ENCODE results near the gene KIF18A. TPM values are rescaled to one million over a fixed set of nuclear protein-coding genes. Genes with fewer than 3 reads are reported as not detected.

The KIF18A gene
- total RNA-seq, 1 experiment from 2014 or later = 117 TPM

DNA sequence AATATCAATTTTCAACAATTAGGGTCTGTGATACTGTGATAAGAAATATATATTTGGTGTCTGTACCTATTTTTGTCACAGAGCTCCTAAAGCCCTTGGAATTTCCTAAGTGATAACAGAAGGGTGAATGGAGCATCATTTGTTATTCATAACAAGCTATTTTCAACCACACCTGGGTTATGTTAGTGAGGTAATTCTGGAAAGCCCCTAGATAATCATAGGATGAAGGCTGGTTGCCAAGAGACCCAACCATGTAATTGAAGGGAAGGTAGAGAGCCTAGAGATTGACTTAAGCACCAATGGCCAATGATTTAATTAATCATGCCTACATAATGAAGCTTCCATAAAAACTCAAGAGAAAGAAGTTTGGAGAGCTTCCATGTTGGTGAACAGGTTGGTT is 109.4 kb downstream of the KIF18A start:
- Histone ChIP-seq H3K27me3 (replicated peaks; ENCODE audit: insufficient read depth, low read depth, low read length, poor library complexity) (no peaks in the 10 kb centered on the region), H3K36me3 (ENCODE audit: insufficient read depth, low read length, poor library complexity, severe bottlenecking) (no peaks in the 10 kb centered on the region), H3K9me3 (ENCODE audit: low read depth, low read length, poor library complexity, severe bottlenecking) (peaks cover 26% of the 10 kb centered on the region), H3K4me1 (ENCODE audit: insufficient read depth, low read length, poor library complexity, severe bottlenecking) (no peaks in the 10 kb centered on the region), H3K4me3 (ENCODE audit: low read depth, low read length, poor library complexity, severe bottlenecking) (no peak overlapping the region), H3K27ac (ENCODE audit: low read depth, low read length, poor library complexity, severe bottlenecking) (no peak overlapping the region)
- ChIA-PET CTCF (interaction anchor here (0.6 kb wide), 1 partner anchor 1361 kb away, joined by 3 read pairs; no protein-coding TSS in a partner anchor), POLR2A (ENCODE audit: low non-redundant PET) (no interaction called here)
- DNase-seq (ENCODE audit: low spot score) = no peak
- intact Hi-C loops (cut with micrococcal nuclease; ENCODE audit: unreplicated experiment) = no loop called here
- no peak for TF ChIP-seq EZH2 (IDR thresholded peaks at IDR 0.05; ENCODE audit: borderline replicate concordance, low read depth, low read length, poor library complexity, severe bottlenecking)
- TF ChIP-seq, protein P1, sequence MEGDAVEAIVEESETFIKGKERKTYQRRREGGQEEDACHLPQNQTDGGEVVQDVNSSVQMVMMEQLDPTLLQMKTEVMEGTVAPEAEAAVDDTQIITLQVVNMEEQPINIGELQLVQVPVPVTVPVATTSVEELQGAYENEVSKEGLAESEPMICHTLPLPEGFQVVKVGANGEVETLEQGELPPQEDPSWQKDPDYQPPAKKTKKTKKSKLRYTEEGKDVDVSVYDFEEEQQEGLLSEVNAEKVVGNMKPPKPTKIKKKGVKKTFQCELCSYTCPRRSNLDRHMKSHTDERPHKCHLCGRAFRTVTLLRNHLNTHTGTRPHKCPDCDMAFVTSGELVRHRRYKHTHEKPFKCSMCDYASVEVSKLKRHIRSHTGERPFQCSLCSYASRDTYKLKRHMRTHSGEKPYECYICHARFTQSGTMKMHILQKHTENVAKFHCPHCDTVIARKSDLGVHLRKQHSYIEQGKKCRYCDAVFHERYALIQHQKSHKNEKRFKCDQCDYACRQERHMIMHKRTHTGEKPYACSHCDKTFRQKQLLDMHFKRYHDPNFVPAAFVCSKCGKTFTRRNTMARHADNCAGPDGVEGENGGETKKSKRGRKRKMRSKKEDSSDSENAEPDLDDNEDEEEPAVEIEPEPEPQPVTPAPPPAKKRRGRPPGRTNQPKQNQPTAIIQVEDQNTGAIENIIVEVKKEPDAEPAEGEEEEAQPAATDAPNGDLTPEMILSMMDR (conservative IDR thresholded peaks at IDR 0.05; ENCODE audit: low read depth, low read length) = no peak
- BruUV-seq (replicated peaks) = no TSS peak

DNA sequence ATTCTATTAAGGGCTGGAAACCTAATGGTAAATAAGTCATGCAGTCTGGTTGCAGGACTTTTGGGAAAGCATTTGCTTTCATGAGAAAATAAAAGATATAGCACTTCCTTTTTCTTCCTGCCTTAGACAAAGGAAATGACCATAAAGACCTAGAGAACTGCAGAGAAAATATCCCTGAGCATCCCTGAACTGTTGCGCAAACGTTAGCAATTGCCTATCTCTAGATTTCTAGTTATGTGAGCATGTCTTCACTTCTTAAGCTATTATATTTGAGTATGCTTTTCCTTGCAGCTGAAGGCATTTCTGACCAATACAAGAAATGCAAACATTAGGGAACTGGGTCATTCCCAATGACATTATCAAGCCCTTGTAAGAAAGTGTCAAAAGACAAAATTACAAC is 110.6 kb downstream of the KIF18A start:
- no peak for TF ChIP-seq EZH2 (IDR thresholded peaks at IDR 0.05; ENCODE audit: borderline replicate concordance, low read depth, low read length, poor library complexity, severe bottlenecking)
- TF ChIP-seq, protein P1 (conservative IDR thresholded peaks at IDR 0.05; ENCODE audit: low read depth, low read length) = no peak
- Histone ChIP-seq H3K4me1 (ENCODE audit: insufficient read depth, low read length, poor library complexity, severe bottlenecking) (no peaks in the 10 kb centered on the region), H3K36me3 (ENCODE audit: insufficient read depth, low read length, poor library complexity, severe bottlenecking) (no peaks in the 10 kb centered on the region), H3K27me3 (replicated peaks; ENCODE audit: insufficient read depth, low read depth, low read length, poor library complexity) (no peaks in the 10 kb centered on the region), H3K9me3 (ENCODE audit: low read depth, low read length, poor library complexity, severe bottlenecking) (peaks cover 14% of the 10 kb centered on the region), H3K4me3 (ENCODE audit: low read depth, low read length, poor library complexity, severe bottlenecking) (no peak overlapping the region), H3K27ac (ENCODE audit: low read depth, low read length, poor library complexity, severe bottlenecking) (no peak overlapping the region)
- intact Hi-C loops (cut with micrococcal nuclease; ENCODE audit: unreplicated experiment) = no loop called here
- ChIA-PET POLR2A (ENCODE audit: low non-redundant PET) (no interaction called here), CTCF (no interaction called here)
- DNase-seq (ENCODE audit: low spot score) = no peak
- no TSS peak for BruUV-seq (replicated peaks)

DNA sequence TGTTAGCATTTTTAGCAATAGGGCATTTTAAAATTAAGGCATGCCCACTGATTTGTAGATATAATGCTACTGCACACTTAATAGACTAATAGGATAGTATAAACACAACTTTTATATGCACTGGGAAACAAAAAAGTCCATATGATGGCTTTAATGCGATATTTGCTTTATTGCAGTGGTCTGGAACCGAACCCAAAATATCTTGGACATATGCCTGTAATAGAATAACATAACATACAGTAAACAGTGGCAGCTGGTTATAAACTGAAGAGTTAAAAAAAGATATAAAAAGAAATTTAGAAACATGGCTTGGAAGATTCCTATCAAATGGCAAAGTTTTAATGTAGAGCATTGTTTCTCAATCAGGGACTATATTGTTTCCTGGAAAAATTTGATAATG is 111.9 kb downstream of the KIF18A start:
- no peaks in the 10 kb centered on the region for H3K4me1 ChIP-seq (ENCODE audit: insufficient read depth, low read length, poor library complexity, severe bottlenecking)
- H3K36me3 ChIP-seq (ENCODE audit: insufficient read depth, low read length, poor library complexity, severe bottlenecking) = no peaks in the 10 kb centered on the region
- no peak overlapping the region for H3K27ac ChIP-seq (ENCODE audit: low read depth, low read length, poor library complexity, severe bottlenecking)
- intact Hi-C loops (cut with micrococcal nuclease; ENCODE audit: unreplicated experiment) = no loop called here
- POLR2A ChIA-PET (ENCODE audit: low non-redundant PET) = interaction anchor here (0.7 kb wide), 1 partner anchor 202 kb away, joined by 3 read pairs; no protein-coding TSS in a partner anchor
- no peak for TF ChIP-seq EZH2 (IDR thresholded peaks at IDR 0.05; ENCODE audit: borderline replicate concordance, low read depth, low read length, poor library complexity, severe bottlenecking)
- TF ChIP-seq, protein P1 (conservative IDR thresholded peaks at IDR 0.05; ENCODE audit: low read depth, low read length) = no peak
- H3K4me3 ChIP-seq (ENCODE audit: low read depth, low read length, poor library complexity, severe bottlenecking) = no peak overlapping the region
- H3K27me3 ChIP-seq (replicated peaks; ENCODE audit: insufficient read depth, low read depth, low read length, poor library complexity) = no peaks in the 10 kb centered on the region
- BruUV-seq (replicated peaks) = no TSS peak
- peaks cover 4% of the 10 kb centered on the region for H3K9me3 ChIP-seq (ENCODE audit: low read depth, low read length, poor library complexity, severe bottlenecking)
- no peak for DNase-seq (ENCODE audit: low spot score)
- CTCF ChIA-PET = no interaction called here

Data from A673 (cell line).